ENCODE results near the gene DCDC2.

Gene DCDC2

DNA sequence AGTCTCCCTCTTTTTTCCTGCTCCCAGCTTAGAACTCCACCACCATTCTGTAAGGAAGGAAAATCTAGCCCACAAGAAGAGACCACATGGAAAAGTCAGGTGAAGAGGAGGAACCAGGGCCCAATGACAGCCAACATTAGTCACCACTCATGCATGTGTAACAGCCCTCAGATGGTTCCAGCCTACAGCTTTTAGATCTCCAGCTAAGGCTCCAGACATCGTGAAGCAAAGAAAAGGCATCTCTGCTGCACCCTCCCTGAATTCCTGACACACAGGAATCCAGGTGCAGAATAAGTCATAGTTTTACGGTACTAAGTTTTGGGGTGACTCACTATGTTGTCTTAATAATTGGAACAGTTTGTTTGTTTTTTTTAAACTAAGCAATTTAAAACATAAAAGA, 25.5 kb downstream of the DCDC2 start:
- TF ChIP-seq, protein P1, sequence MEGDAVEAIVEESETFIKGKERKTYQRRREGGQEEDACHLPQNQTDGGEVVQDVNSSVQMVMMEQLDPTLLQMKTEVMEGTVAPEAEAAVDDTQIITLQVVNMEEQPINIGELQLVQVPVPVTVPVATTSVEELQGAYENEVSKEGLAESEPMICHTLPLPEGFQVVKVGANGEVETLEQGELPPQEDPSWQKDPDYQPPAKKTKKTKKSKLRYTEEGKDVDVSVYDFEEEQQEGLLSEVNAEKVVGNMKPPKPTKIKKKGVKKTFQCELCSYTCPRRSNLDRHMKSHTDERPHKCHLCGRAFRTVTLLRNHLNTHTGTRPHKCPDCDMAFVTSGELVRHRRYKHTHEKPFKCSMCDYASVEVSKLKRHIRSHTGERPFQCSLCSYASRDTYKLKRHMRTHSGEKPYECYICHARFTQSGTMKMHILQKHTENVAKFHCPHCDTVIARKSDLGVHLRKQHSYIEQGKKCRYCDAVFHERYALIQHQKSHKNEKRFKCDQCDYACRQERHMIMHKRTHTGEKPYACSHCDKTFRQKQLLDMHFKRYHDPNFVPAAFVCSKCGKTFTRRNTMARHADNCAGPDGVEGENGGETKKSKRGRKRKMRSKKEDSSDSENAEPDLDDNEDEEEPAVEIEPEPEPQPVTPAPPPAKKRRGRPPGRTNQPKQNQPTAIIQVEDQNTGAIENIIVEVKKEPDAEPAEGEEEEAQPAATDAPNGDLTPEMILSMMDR (IDR thresholded peaks at IDR 0.05), result no peak

DNA sequence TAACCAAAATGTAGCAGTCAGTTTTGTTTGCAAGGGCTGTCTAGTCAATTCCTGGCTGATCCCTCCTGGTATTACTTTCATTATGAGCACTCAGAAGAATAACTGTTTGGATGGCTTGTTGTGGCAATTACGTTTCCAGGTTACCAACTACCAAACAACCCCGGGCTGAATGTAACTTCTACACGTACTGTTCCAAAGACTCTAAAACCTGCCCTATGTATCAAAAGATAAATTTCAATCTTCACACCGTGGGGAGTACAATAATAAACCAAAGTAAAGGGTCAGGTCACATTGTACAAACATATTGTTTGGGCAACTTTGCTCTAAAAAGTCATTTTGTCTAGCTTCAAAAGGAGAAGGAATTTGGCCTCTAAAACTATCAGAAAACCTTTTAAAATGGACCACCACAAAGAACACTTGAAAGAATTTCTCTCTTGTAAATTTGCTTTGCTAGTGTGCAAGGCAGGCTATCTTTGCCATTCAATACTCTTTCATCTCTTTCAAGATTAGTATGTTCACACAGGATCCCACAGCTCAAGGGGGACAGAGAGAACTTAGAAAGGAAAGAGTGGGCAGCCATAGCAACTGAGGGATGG, 27.6 kb downstream of the DCDC2 start:
- TF ChIP-seq, protein P1 (IDR thresholded peaks at IDR 0.05), result no peak

DNA sequence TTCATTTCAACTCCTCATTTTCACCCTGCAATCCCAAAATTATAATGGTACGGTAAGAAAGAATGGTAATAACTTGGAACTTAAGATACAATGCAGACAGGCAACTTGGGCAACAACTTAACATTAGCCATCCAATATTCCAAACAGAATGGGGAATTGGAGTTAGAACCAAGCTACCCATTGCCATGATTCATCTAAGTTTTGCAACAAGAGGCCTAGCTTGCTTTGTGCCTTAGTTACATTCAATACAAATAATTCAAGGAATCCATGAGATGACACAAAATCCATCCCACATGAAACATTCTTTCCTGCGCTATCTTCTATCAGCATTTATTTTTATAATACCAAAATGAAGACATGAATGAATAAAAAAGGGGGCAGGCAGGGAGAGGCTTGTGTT, 28.4 kb downstream of the DCDC2 start:
- TF ChIP-seq, protein P1 (IDR thresholded peaks at IDR 0.05), result no peak

DNA sequence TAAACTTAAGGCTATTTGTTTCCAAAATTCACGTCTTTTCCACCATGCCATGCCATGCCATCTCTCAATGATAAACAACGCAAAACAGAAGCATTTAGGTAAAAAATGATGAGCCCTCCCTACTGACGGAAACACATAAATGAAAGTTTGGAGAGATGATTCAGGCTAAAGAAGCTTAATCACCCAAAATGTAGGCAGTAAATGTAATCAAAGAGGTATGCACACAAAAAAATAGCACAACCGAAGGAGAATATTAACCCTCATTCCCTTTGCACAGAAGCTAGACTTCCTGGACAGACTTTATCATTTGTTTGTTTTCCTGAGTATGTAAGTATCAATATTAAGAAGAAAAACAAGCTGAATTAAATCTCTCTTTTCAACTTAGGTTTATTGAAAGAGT, 28.8 kb downstream of the DCDC2 start:
- TF ChIP-seq, protein P1 (IDR thresholded peaks at IDR 0.05), result no peak

DNA sequence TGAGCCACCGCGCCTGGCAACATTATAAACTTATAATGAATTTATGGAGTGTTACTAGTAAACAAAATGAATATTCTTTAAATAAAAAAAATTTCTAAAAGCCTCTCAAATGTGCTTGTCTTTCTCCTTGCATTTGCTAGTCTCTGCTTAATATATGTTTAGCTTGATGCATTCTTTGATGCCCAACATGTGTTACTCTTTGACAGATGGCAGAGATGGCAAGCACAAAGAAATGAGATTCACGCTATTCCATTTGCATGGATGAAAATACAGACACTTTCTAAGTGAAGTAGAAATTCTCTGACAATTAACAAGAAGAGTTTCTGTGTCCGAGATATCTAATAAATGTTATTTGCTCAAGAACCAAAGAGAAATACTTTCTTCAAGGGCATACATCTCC, 30.1 kb downstream of the DCDC2 start:
- TF ChIP-seq, protein P1 (IDR thresholded peaks at IDR 0.05), result no peak

DNA sequence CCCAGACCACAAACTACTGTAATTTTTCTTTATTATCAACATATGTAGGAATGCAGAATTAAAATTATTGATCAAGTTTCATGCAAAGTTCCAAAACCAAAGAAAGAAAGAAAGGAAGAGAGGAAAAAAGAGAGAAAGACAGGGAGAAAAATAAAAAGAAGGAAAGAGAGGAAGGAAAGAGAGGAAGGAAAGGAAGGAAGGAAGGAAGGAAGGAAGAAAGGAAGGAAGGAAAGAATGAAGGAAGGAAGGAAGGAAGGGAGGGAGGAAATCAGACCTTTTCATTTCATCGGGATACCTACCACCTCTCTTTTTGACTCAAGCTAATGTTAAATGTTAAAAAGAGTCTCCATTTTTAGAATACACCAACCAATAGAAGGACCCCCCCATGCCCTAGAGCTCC, 31.9 kb downstream of the DCDC2 start:
- TF ChIP-seq, protein P1 (IDR thresholded peaks at IDR 0.05), result no peak

DNA sequence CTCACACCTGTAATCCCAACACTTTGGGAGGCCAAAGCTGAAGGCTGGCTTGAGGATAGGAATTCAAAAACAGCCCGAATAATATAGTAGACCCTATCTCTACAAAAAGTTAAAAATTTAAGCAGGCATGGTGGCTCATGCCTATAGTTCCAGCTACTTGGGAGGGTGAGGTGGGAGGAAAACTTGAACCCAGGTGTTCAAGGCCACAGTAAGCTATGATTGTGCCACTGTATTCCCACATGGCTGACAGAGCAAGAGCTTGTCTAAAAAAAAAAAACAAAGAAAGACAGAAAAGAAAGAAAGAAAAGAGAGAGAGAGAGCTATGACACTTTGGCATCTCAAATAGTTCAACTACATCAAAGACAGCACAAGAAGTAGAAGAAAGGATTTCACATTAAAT, 33.2 kb downstream of the DCDC2 start:
- TF ChIP-seq, protein P1 (IDR thresholded peaks at IDR 0.05), result no peak

Data from LNCAP (cell line).